Pancreas (tissue), 10 donors: ENCODE data around the gene PPM1F. TPM values are rescaled to one million over a fixed set of nuclear protein-coding genes. Genes with fewer than 3 reads are reported as not detected.

ENCODE experiments used
- ATAC-seq, 4 donors: fragments of 200-7000 bp; cut with Tn5 transposase; one replicate each; pipeline versions ENCODE4 v1.8.0 to v1.9.1; 2020; ENCODE audit warnings: mild to moderate bottlenecking in 4 of 4, moderate library complexity in 4 of 4
- DNase-seq, 6 donors: peaks; one replicate each; pipeline ENCODE4 v3.0.0-alpha.2; 2020
- FAIRE-seq: peaks from 2 replicates; lab custom pipeline; 2012; peaks lifted over from hg19 to GRCh38; lab: Jason Lieb, UNC
- H3K27ac ChIP-seq, 4 donors: fragments of 200-600 bp; sonication (generic); 1 replicate in 3 of 4; 2 replicates in 1 of 4; pipeline versions ENCODE4 v1.5.0 to v1.8.0; 2020
- H3K27me3 ChIP-seq, 4 donors: fragments of 200-600 bp; one replicate each; pipeline ENCODE4 v1.8.0; 2021
- H3K36me3 ChIP-seq, 3 donors: fragments of 200-600 bp; sonication (generic) in 1 of 3; one replicate each; pipeline versions ENCODE4 v1.5.0 to v1.8.0; 2020 to 2021
- H3K4me1 ChIP-seq, 3 donors: fragments of 200-600 bp; one replicate each; pipeline ENCODE4 v1.8.0; 2021
- H3K4me3 ChIP-seq, 4 donors: fragments of 200-600 bp; sonication (generic) in 2 of 4; one replicate each; pipeline versions ENCODE4 v1.5.0 to v1.8.0; 2020 to 2021
- H3K9me3 ChIP-seq, 4 donors: fragments of 200-600 bp; one replicate each; pipeline ENCODE4 v1.8.0; 2021
- WGBS, 2 donors: extraction: QIAGEN DNeasy Blood & Tissue Kit; methylation state at CpG; one replicate each; pipeline ENCODE4 v1.1.7; 2013; 5-methylcytosine and 5-hydroxymethylcytosine counted together
- intact Hi-C, 3 donors: fragments of 100-400 bp; cut with DNase I; formaldehyde crosslinking; loops; one replicate each; pipeline versions ENCODE4 v1.11.1 to v1.14.2; 2022
- polyA plus RNA-seq, 2 donors: library from polyadenylated mRNA; stranded (reverse); fragments of 200-250 nt; gene quantifications; one replicate each; pipeline ENCODE4 v1.2.3, GENCODE V29; 2013
- total RNA-seq, 6 donors: library from RNA; stranded (reverse); fragmentation: NEBNext Ultra II Directional in 4 of 6; extraction: Animal tissue kit (Norgen Biotek cat#: 25700) in 4 of 6; gene quantifications; one replicate each; pipeline versions ENCODE4 v1.2.1 to v1.2.4, GENCODE V29; 2021 to 2023
- TF ChIP-seq, protein P1 (sequence below), 4 donors: fragments of 200-600 bp; sonication (generic) in 3 of 4; IDR thresholded peaks; one replicate each; pipeline versions ENCODE4 v1.5.0 to v1.8.0; 2021; ENCODE audit warnings: antibody characterized with exemption in 4 of 4
- donor health status: healthy with polysubstance abuse.
- donor health status: DM: no; HTN: no; CAD: no; lungs with moderate emphysema.
- donor health status: DM: no; HTN: no; CAD: no.
- donor health status: control.
- donor health status: control.
- donor health status: Bipolar disorder and iron deficiency.
- donor health status: DM: yes; HTN: yes; CAD: no.
- donor health status: DM: no; HTN: no; CAD: no.
- donor health status: DM: no; HTN: no; CAD: no.
- donor health status: DM: yes; HTN: yes; CAD: no.

PPM1F gene
- total and polyA plus RNA-seq, 8 donors, result 9.2 to 16.0 (median 10.2) TPM

DNA sequence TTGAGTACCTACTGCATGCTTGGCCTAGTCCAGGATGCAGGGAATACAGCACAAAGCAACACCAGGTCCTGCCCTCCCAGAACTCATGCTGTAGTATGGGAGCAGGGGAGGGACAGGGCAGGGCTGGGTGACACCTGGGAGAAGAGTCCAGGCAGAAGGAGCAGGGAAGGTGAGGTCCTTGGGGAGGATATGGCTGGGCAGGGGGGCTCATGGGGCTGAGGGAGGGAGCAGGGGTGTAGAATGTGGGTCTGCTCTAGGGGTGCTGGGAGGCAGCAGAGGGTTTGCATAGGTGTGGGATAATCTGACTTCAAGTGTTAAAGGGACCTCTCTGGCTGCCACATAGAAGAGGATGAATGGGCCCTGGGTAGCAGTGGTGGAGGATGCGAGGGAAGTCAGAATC, 25.2 kb upstream of the PPM1F start:
- peak in 1 of 6 donors; percentile 25 for DNase-seq
- FAIRE-seq, result no peak

DNA sequence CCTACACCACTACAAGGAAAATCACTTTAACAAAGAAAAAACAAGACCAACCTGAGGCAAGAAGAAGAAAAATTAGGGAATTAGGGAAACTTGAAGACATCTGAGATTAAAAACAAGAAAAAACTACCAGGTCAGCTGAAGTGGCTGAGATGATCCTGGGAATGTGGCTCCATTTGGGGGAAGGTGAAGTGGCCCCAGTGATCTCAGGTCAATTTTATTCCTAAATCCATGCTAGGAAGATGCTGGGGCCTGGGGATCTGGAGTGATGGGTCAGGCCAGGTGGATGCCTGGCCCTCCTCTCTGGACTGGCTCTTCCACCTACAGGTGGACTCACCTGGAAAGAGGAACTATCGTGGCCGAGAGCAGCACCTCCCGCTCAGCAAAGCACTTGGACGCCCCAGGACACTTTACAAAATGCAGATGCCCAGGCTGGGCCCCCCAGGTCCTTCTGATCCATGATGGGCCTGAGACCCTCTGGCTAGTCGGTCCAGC, 23.3 kb upstream of the PPM1F start:
- no peak for FAIRE-seq
- H3K9me3 ChIP-seq, result no peaks in the 10 kb centered on the region
- no peak overlapping the region for H3K27ac ChIP-seq
- intact Hi-C loops, result no loop called here
- TF ChIP-seq, protein P1, sequence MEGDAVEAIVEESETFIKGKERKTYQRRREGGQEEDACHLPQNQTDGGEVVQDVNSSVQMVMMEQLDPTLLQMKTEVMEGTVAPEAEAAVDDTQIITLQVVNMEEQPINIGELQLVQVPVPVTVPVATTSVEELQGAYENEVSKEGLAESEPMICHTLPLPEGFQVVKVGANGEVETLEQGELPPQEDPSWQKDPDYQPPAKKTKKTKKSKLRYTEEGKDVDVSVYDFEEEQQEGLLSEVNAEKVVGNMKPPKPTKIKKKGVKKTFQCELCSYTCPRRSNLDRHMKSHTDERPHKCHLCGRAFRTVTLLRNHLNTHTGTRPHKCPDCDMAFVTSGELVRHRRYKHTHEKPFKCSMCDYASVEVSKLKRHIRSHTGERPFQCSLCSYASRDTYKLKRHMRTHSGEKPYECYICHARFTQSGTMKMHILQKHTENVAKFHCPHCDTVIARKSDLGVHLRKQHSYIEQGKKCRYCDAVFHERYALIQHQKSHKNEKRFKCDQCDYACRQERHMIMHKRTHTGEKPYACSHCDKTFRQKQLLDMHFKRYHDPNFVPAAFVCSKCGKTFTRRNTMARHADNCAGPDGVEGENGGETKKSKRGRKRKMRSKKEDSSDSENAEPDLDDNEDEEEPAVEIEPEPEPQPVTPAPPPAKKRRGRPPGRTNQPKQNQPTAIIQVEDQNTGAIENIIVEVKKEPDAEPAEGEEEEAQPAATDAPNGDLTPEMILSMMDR (IDR thresholded peaks at IDR 0.05), result no peak
- peaks cover 0 to 29% (median 12%) of the 10 kb centered on the region in 3 donors for H3K36me3 ChIP-seq
- H3K4me3 ChIP-seq, result no peak overlapping the region
- no peaks in the 10 kb centered on the region for H3K27me3 ChIP-seq
- no peak for ATAC-seq
- no peak for DNase-seq
- 86 to 95% methylated on average over 5 of the region's 5 CpGs for WGBS, 2 donors
- no peaks in the 10 kb centered on the region for H3K4me1 ChIP-seq

More for the DNA sequence above, 25.2 kb upstream of the PPM1F start:
- no peak for ATAC-seq
- intact Hi-C loops, result no loop called here
- TF ChIP-seq, protein P1 (IDR thresholded peaks at IDR 0.05), result no peak
- 95 to 100% methylated on average over 1 of the region's 1 CpG for WGBS, 2 donors
- H3K4me3 ChIP-seq, result no peak overlapping the region
- no peak overlapping the region for H3K27ac ChIP-seq
- H3K4me1 ChIP-seq, result peaks cover 4 to 10% (median 6%) of the 10 kb centered on the region in 3 donors
- H3K27me3 ChIP-seq, result no peaks in the 10 kb centered on the region
- H3K36me3 ChIP-seq, result peaks cover 0 to 17% (median 9%) of the 10 kb centered on the region in 3 donors
- no peaks in the 10 kb centered on the region for H3K9me3 ChIP-seq

DNA sequence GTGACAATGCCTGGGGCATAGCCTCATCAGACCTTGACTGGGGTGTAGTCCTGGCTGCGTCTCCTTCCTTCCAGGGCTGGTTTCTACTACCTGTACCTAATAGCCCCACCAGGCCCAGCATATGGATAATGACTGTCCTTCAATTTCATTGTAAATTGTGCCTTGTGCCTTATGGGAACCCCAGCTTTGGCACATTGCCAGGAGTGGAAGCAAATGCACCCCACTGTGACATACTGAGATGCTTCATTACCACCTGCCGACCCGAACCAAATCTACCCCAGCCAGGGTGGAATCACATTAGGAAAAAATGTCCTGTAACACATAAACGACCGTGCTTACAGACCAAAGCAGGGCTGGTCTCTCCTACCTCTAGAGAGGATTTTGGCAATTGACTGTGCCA, 22.6 kb upstream of the PPM1F start:
- TF ChIP-seq, protein P1 (IDR thresholded peaks at IDR 0.05), result no peak
- DNase-seq, result no peak
- ATAC-seq, result no peak
- FAIRE-seq, result no peak
- Histone ChIP-seq H3K4me1 (no peaks in the 10 kb centered on the region), H3K27ac (no peak overlapping the region), H3K36me3 (peaks cover 0 to 35% (median 14%) of the 10 kb centered on the region in 3 donors), H3K9me3 (no peaks in the 10 kb centered on the region), H3K27me3 (no peaks in the 10 kb centered on the region), H3K4me3 (no peak overlapping the region)
- intact Hi-C loops, result no loop called here
- 84 to 91% methylated on average over 5 of the region's 5 CpGs for WGBS, 2 donors

DNA sequence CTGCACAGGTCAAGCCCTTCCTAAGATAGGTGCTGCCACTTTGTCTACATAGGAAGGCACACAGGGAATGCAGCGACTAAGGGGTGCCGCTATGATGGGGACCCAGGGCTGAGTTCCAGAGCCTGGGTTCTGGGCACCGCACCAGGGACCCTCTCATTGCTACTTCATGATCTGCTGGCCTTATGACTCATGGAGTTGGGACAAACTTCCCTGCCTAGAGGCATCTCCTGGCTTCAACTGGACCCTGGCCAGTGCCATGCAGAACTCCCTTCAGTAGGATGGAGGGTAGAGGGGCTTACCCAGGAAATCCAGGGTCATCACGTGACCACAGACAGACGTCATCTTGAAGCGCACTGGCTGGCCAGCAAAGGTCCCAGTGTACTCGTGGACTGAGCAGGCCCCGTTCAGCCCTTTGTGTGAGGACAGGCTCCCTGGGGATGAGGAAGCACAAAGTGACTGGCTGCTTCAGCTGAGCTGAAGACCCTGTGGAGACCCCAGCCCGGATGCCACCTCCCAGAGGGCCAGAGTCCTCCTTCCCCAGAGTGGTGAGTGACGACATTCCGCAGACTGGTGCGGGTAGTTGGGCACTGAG, 21.5 kb upstream of the PPM1F start:
- H3K4me1 ChIP-seq, result no peaks in the 10 kb centered on the region
- ATAC-seq, result no peak
- DNase-seq, result no peak
- no peak overlapping the region for H3K4me3 ChIP-seq
- H3K27ac ChIP-seq, result no peak overlapping the region
- 86 to 89% methylated on average over 12 of the region's 12 CpGs for WGBS, 2 donors
- TF ChIP-seq, protein P1 (IDR thresholded peaks at IDR 0.05), result no peak
- intact Hi-C loops, result no loop called here
- H3K36me3 ChIP-seq, result peaks cover 0 to 44% (median 14%) of the 10 kb centered on the region in 3 donors
- no peaks in the 10 kb centered on the region for H3K9me3 ChIP-seq
- no peaks in the 10 kb centered on the region for H3K27me3 ChIP-seq
- FAIRE-seq, result no peak

DNA sequence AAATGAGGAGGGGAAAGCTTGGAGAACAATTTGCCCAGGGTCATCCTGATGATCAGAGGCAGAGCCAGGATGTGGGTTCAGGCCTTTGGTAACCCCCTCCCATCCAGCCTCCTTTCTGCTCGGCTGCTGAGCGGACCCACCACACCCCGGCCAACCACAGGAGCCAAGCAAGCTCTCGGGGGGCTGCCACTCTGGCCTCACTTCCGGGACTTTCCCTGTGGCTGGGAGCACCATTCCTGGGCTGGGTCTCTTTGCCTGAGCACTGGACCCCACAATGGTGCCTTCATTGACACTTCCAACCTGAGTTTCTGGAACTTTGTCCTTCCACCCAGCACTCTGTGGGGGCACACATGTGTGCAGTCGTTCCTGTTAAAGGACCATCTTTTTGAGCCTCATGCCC, 20.2 kb upstream of the PPM1F start:
- 80 to 83% methylated on average over 6 of the region's 6 CpGs for WGBS, 2 donors
- TF ChIP-seq, protein P1 (IDR thresholded peaks at IDR 0.05), result no peak
- no peaks in the 10 kb centered on the region for H3K27me3 ChIP-seq
- no peaks in the 10 kb centered on the region for H3K4me1 ChIP-seq
- no peak for ATAC-seq
- no peak overlapping the region for H3K4me3 ChIP-seq
- FAIRE-seq, result no peak
- H3K9me3 ChIP-seq, result no peaks in the 10 kb centered on the region
- DNase-seq, result peak in 1 of 6 donors; percentile 37
- H3K36me3 ChIP-seq, result peaks cover 0 to 55% (median 23%) of the 10 kb centered on the region in 3 donors
- intact Hi-C loops, result no loop called here
- no peak overlapping the region for H3K27ac ChIP-seq
